ENCODE results near the gene PDE1C.

PDE1C gene

DNA sequence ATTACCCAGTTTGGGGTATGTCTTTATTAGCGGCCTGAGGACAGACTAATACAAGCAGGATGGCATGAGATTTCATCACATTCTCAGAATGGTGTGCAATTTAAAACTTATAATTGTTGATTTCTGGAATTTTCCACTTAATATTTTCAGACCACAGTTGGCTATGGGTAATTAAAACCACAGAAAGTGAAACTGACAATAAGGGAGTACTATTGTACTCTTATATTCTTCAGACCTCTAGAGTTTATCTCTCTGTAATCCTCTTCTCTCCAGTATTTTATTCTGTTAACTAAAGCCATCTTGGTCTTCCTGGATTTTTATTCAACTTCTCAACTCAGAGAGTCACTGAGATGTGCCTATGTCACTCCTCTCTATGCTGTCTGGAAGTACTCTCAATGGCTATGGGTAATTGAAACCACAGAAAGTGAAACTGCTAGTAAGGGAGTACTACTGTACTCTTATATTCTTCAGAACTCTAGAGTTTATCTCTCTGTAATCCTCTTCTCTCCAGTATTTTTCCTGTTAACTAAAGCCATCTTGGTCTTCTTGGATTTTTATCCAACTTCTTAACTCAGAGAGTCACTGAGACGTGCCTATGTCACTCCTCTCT lies 264.9 kb downstream of the PDE1C start:
- Mint-ChIP-seq H3K4me1 (no peaks in the 10 kb centered on the region), H3K4me3 (no peak overlapping the region), H3K9me3 (peaks cover 0 to 5% of the 10 kb centered on the region in 2 donors), H3K27ac (no peak overlapping the region), H3K27me3 (no peaks in the 10 kb centered on the region)
- DNase-seq (no peak), ATAC-seq (no peak)

DNA sequence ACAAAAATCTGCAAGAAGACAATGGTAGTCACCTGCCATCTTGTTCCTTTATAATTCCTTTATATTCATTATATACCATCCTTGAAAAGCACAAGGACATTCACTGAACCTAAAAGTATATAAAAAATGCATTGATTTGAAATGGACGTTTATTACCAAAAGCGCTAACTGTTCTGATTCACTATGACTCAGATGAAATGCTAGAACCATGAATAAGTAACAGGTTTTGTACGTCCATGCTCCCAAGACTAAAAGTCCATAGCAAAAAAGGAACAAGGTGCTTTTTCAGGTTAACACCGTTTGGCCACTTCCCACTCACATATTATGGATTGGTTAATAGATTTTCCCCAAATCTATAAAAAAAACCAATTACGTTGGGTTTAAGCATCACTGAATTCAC lies 273.8 kb downstream of the PDE1C start:
- Mint-ChIP-seq H3K4me3 (no peak overlapping the region), H3K4me1 (no peaks in the 10 kb centered on the region), H3K9me3 (peaks cover 0 to 16% of the 10 kb centered on the region in 2 donors), H3K27ac (no peak overlapping the region), H3K27me3 (no peaks in the 10 kb centered on the region)
- DNase-seq, result no peak
- ATAC-seq, result no peak

DNA sequence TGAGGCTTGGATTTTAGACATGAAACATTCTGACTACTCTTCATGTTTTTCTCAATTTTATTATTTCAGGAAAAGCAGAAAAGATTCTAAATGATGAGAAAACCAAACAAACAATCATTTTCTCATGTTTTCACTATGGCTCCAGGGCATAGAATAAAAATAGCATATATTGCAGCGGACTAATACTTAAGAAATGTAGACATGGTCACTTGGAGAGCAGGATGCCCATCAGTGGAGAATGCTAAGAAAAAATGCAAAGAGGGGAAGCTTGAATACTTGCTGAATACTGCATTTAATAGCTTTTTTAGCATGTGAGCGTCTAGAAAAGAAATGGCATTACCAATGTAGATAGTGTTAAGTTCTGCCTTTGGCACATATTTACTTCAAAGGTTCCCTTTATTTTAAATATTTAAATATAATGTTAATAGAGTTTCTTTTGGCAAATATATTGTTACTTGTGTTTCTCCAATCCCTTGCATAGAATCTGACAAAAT lies 275.3 kb downstream of the PDE1C start:
- Mint-ChIP-seq H3K9me3 (peaks cover 0 to 16% of the 10 kb centered on the region in 2 donors), H3K27ac (no peak overlapping the region), H3K4me1 (no peaks in the 10 kb centered on the region), H3K27me3 (no peaks in the 10 kb centered on the region), H3K4me3 (no peak overlapping the region)
- DNase-seq (no peak), ATAC-seq (no peak)

DNA sequence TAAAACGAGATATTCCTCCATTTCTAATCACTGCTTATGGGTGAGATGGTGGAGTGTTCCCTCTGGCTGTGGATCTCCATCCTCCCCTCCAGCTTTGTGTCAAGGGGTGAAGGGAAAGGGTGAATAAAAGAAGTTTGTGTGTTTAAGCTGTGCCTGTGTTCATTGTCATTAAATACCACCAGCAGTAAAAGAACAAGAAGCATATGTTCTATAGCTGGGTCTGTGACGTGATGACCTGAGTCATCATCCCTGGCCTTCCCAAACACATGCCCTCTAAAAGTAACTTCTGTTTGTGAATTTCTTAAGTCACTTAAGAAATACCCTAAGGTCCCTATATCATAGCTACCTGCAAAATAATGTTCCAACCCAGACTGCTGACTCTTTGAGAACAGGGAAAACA lies 278.3 kb downstream of the PDE1C start:
- Mint-ChIP-seq H3K27me3 (no peaks in the 10 kb centered on the region), H3K27ac (no peak overlapping the region), H3K9me3 (no peaks in the 10 kb centered on the region), H3K4me1 (no peaks in the 10 kb centered on the region), H3K4me3 (no peak overlapping the region)
- no peak for DNase-seq
- no peak for ATAC-seq

DNA sequence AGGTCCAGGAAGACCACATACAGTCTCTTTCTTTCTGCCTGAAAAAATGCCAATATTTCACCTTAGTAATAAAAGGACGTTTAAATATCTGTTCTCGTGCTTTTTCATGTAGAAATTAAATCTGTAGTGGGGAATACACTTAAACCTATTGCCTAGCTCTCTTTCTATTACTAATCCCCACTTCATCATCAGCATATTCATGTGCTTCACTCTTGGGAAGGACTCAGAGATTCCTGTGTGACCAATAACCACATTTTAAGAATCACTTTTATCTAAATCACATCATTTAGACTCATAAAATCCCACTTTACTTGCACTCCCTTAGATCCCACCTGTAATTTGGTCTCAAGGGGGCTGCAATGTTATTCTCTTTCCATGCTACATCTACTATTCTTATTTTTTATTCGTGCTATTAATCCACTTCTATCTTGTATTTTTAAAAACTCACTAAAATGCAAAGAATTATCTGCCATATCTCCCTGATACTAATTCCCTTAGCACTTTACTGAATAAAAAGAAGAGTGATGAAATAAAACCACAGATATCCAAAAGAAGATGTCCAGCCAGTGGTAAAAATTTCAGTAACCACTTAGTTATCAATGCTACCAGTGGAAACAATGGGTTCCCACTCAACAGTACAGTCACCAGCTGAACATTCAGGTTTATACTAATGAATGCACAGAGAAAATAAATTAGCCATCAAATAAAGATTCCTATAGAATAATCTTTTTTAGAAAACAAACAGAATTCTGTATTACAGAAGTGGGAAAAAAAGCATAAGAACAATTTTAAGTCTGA lies 281.1 kb downstream of the PDE1C start:
- ATAC-seq (no peak), DNase-seq (no peak)
- H3K27ac Mint-ChIP-seq, result no peak overlapping the region
- no peak overlapping the region for H3K4me3 Mint-ChIP-seq
- H3K9me3 Mint-ChIP-seq, result no peaks in the 10 kb centered on the region
- H3K4me1 Mint-ChIP-seq, result no peaks in the 10 kb centered on the region
- H3K27me3 Mint-ChIP-seq, result no peaks in the 10 kb centered on the region

DNA sequence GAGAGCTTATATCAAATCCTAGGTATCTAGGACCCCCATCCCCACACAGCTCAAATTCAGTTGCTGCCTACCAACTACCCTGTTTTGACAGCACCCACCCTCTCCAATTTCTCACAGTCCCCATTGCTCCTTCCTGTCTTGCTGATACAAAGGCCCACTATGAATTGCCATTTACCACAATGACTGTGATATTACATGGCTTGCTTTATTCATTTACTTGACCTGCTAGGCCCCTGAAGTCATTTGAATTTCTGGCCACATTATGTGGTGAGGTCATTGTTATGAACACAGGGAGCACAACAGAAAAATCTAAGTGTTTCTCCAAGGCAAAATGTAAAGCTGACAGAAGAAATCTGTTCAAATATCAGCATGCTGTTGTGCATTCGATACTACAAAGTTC lies 281.8 kb downstream of the PDE1C start:
- no peak overlapping the region for H3K27ac Mint-ChIP-seq
- DNase-seq (no peak), ATAC-seq (no peak)
- H3K9me3 Mint-ChIP-seq, result no peaks in the 10 kb centered on the region
- H3K4me1 Mint-ChIP-seq, result no peaks in the 10 kb centered on the region
- H3K27me3 Mint-ChIP-seq, result no peaks in the 10 kb centered on the region
- no peak overlapping the region for H3K4me3 Mint-ChIP-seq

DNA sequence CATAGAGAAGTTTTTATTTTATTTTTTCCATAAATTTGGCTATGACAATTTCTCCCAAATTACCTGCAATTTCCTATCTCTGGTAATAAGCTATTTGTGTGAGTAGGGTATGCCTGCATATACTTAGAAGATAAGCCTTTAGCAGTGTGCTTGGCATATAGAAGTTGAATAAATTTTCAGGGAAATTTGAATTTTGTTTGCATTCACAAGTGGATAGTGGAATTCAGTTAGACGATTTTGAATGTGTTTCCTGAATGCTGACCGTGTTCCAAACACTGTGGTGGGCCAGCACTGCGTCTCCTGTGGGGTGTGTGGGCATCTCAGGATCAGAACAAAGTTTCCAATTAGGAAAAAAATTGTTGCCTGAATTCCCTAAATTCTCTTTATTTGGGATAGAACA lies 283.9 kb downstream of the PDE1C start:
- Mint-ChIP-seq H3K27me3 (no peaks in the 10 kb centered on the region), H3K4me1 (no peaks in the 10 kb centered on the region), H3K27ac (no peak overlapping the region), H3K4me3 (no peak overlapping the region), H3K9me3 (no peaks in the 10 kb centered on the region)
- ATAC-seq (no peak), DNase-seq (no peak)

DNA sequence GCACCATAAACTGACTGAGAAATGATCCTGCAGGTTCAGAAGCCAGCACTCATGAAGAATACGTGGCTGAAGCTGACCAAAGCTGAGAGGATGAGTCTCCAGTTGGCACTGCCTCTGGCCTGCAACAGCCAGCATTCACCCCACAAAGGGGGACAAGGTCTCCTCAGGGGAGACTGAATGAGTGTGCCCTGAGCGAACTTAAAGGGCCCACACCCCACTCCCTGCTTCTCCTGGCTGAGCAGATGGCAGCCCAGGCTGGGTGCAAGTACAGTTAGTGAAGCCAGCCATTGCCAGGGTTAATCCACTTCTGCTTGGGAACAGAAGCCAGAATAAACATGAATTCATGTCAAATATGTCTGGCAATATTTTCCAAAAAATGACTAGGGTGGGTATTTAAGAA lies 285.1 kb downstream of the PDE1C start:
- ATAC-seq (no peak), DNase-seq (no peak)
- H3K4me1 Mint-ChIP-seq, result no peaks in the 10 kb centered on the region
- no peak overlapping the region for H3K27ac Mint-ChIP-seq
- no peaks in the 10 kb centered on the region for H3K9me3 Mint-ChIP-seq
- no peaks in the 10 kb centered on the region for H3K27me3 Mint-ChIP-seq
- no peak overlapping the region for H3K4me3 Mint-ChIP-seq

DNA sequence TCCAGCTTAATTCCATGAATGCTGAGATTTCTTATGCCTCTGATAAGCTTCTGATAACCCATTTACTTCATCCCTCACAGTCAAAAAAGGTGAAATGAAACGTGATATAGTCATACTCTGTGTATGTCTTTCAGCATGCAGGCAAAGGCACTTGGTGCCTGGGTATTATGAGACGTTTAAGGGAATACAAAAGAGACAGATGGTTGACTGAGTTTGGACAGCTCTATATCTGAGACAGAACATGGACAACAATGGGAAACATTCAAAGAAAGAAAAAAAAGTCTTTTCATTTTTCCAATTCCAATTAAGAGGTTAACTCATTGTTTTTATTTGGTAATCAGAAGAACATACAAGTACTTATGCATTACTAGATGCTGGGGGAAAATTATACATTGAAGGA lies 287.0 kb downstream of the PDE1C start:
- Mint-ChIP-seq H3K27me3 (no peaks in the 10 kb centered on the region), H3K4me3 (no peak overlapping the region), H3K27ac (no peak overlapping the region), H3K4me1 (no peaks in the 10 kb centered on the region), H3K9me3 (no peaks in the 10 kb centered on the region)
- ATAC-seq, result no peak
- no peak for DNase-seq

DNA sequence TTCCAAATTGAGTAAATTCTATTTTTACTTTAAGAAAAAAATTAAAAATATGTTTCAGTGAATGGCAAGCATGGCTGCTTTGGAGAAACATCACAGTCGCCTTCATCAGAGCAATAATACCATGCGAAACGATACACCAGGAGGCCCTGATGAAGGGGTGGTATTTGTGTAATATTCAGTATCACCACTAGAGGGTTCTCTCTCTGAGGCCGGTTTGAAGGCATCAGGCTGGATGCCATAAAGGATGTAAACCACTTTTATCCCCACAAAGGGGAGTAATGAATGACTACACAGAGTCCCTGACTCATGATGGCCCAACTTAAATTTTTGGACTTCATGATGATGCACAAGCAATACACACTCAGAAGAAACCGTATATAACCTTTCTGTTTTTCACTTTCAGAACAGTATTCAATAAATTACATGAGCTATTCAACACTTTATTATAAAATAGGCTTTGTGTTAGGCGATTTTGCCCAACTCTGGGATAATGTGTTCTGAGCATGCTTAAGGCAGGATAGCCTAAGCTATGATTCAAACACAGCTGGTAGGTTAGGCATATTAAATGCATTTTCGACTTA lies 287.7 kb downstream of the PDE1C start:
- ATAC-seq (peak; percentile 59), DNase-seq (peak in 1 of 2 donors; percentile 11)
- H3K4me1 Mint-ChIP-seq, result no peaks in the 10 kb centered on the region
- H3K4me3 Mint-ChIP-seq, result no peak overlapping the region
- no peaks in the 10 kb centered on the region for H3K9me3 Mint-ChIP-seq
- no peak overlapping the region for H3K27ac Mint-ChIP-seq
- H3K27me3 Mint-ChIP-seq, result no peaks in the 10 kb centered on the region

DNA sequence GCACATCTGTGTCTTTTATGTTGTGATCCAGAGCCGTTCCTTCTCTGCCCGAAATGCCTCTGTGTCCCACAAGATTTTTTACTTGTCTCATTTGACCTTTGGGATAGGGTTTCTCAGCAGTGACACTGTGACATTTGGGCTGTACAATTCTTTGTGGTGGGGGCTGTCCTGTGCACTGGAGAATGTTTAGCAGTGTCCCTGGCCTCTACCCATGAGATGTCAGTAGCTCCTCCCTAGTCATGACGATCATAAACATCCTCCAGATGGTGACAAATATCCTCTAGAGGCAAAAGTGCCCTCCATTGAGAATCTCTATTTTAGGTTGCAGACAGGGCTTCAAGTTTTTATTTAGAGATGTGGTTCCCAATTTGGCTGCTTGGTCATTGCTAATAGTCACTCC lies 291.9 kb downstream of the PDE1C start:
- H3K27ac Mint-ChIP-seq, result no peak overlapping the region
- no peak for DNase-seq
- ATAC-seq, result no peak
- no peaks in the 10 kb centered on the region for H3K4me1 Mint-ChIP-seq
- no peaks in the 10 kb centered on the region for H3K27me3 Mint-ChIP-seq
- peaks cover 4 to 8% of the 10 kb centered on the region in 2 donors for H3K9me3 Mint-ChIP-seq
- H3K4me3 Mint-ChIP-seq, result no peak overlapping the region

DNA sequence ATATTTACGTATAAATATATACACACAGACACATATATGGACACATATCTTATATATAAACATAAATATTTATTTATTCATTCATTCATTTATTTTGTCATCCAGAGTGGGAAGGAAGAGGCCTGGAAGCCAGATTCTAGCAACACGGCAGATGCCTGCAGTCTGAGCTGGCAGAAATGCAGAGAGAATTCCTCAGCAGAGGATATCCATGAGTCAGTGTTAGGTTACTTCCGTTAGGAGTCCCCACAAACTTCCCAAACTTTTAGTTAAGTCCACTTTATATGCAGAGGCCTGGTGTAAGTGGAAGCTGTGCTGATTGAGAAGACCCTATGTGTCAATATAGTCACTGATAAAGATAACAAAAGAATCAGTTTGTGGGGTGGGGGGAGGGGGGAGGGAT lies 293.6 kb downstream of the PDE1C start:
- DNase-seq (no peak), ATAC-seq (no peak)
- Mint-ChIP-seq H3K4me1 (no peaks in the 10 kb centered on the region), H3K4me3 (no peak overlapping the region), H3K27ac (no peak overlapping the region), H3K27me3 (no peaks in the 10 kb centered on the region), H3K9me3 (peaks cover 4 to 8% of the 10 kb centered on the region in 2 donors)

DNA sequence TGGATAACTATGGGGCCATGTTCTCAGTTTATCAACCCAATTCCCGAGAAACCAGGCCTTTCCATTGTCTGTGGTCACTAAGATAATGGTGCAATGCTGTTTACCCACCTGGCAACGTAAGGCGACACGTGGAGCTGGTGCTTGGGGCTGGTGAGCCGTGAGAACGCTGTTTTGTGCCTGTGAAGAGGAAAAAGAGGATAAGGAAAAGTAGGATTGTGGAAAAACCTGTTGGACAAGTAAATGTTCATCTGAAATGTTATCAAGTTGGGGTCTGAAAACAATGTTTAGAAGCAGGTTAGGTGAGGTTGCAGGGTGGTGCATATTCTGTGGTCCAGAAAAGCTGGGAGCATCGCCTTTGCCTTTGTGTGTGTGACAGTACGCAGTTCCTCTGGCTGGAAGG lies 294.7 kb downstream of the PDE1C start:
- Mint-ChIP-seq H3K4me3 (no peak overlapping the region), H3K27ac (no peak overlapping the region), H3K27me3 (no peaks in the 10 kb centered on the region), H3K9me3 (peaks cover 4 to 8% of the 10 kb centered on the region in 2 donors), H3K4me1 (no peaks in the 10 kb centered on the region)
- no peak for DNase-seq
- no peak for ATAC-seq

DNA sequence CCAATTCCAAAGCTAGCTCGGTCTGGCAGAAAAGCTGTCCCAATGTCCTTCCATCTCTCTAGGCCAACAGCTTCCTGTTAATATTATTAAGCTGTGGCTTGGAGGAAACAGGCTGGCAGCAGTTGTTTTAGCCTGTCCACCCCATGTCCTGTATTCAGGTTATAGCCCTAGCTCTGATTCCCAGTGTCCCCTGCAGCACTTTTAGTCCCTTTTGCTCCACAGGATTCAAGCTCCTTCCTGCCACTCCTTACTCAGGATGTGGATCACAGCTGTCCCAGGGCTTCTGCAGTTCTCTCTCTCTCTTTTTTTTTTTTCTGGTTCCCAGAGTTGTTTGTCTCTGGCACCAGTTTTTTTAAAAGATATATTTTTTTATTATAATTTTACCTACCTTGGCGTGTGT lies 298.0 kb downstream of the PDE1C start:
- H3K27ac Mint-ChIP-seq, result no peak overlapping the region
- peaks cover 4 to 8% of the 10 kb centered on the region in 2 donors for H3K9me3 Mint-ChIP-seq
- DNase-seq, result no peak
- H3K27me3 Mint-ChIP-seq, result no peaks in the 10 kb centered on the region
- ATAC-seq, result no peak
- no peaks in the 10 kb centered on the region for H3K4me1 Mint-ChIP-seq
- H3K4me3 Mint-ChIP-seq, result no peak overlapping the region

DNA sequence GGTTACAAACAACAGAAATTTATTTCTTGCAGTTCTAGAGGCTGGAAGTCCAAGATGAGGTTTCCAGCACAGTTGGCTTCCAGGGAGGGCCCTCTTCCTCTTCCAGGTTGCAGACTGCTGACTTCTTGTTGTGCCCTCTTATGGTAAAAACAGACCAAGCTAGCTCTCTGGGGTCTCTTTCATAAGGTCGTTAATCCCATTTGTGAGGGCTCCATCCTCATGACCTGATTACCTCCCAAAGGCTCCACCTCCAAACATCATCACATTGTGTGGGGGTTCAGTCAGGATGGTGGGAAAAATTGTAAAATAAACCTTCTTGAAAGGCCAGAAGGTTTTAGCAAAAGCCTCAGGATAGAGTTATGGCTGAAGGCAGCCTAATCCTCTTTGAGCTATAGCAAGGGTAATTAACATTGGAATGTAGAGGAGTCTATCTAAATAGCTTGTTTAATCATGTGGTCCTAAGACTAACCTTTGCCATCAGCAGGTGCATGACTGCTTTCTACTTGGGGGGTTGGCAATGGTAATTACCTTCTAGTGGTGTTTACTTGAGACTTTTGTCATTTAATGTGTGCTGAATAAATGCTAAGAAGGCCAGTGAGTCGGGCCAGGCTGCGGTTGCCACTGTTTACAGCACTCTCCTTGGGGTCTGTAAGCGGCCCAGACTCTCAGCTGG lies 302.4 kb downstream of the PDE1C start:
- DNase-seq, result no peak
- H3K9me3 Mint-ChIP-seq, result no peaks in the 10 kb centered on the region
- H3K4me3 Mint-ChIP-seq, result no peak overlapping the region
- no peak overlapping the region for H3K27ac Mint-ChIP-seq
- H3K27me3 Mint-ChIP-seq, result no peaks in the 10 kb centered on the region
- H3K4me1 Mint-ChIP-seq, result no peaks in the 10 kb centered on the region
- no peak for ATAC-seq

DNA sequence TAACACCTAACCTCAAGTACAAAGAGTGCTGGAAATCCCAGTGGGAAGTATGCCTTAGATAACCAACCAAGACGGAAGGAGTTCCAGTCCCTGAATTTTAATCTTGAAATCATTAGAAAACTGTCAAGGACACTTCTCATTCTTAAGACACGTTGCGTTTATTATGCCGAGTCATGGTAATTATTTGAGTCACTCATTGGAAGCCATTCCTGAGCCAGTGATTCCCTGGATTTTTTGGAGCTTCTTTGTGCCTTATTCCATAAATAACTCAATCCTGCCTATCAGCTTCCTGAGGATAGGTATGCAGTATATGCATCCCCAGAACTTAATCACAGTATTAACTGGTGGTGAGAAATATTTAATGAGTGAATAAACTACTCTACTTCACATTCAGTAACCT lies 305.7 kb downstream of the PDE1C start:
- Mint-ChIP-seq H3K4me1 (no peaks in the 10 kb centered on the region), H3K9me3 (no peaks in the 10 kb centered on the region), H3K4me3 (no peak overlapping the region), H3K27me3 (no peaks in the 10 kb centered on the region), H3K27ac (no peak overlapping the region)
- no peak for ATAC-seq
- no peak for DNase-seq
